Measurements from ENCODE around the gene ABCB11.
"Not testable (repeated sequence)": the region's sequence is repeated elsewhere in the genome, so short reads cannot be mapped to it uniquely, and the experiment has no call there.

ABCB11 gene

GRCh38 chr2:169041594-169041993, 10.5 kb upstream of the ABCB11 start:
- no peak for DNase-seq

- no peak for DNase-seq
These were observed 8.6 kb upstream of the ABCB11 start for GRCh38 chr2:169039702-169040101.

GRCh38 chr2:169038338-169038757, 7.2 kb upstream of the ABCB11 start:
- DNase-seq = no peak

- no peak for DNase-seq
These were observed 5.8 kb upstream of the ABCB11 start for GRCh38 chr2:169036736-169037440.

- no peak for DNase-seq
These were observed 4.8 kb upstream of the ABCB11 start for GRCh38 chr2:169035887-169036286.

- no peak for DNase-seq
These were observed 3.9 kb upstream of the ABCB11 start for GRCh38 chr2:169034984-169035544.

GRCh38 chr2:169034256-169034655, 3.1 kb upstream of the ABCB11 start:
- no peak for DNase-seq

GRCh38 chr2:169029341-169029740, 1.8 kb downstream of the ABCB11 start:
- no peak for DNase-seq

- no peak for DNase-seq
These were observed 3.9 kb downstream of the ABCB11 start for GRCh38 chr2:169027234-169027633.

- no peak for DNase-seq
These were observed 5.1 kb downstream of the ABCB11 start for GRCh38 chr2:169026056-169026455.

GRCh38 chr2:169023161-169023560, 8.0 kb downstream of the ABCB11 start:
- no peak for DNase-seq

- no peak for DNase-seq
These were observed 12.7 kb downstream of the ABCB11 start for GRCh38 chr2:169018390-169018789.

- DNase-seq = no peak
These were observed 15.2 kb downstream of the ABCB11 start for GRCh38 chr2:169015943-169016342.

GRCh38 chr2:169014780-169015179, 16.3 kb downstream of the ABCB11 start:
- DNase-seq = no peak

GRCh38 chr2:169013628-169014026, 17.5 kb downstream of the ABCB11 start:
- DNase-seq = no peak

- no peak for DNase-seq
These were observed 18.1 kb downstream of the ABCB11 start for GRCh38 chr2:169012812-169013627.

GRCh38 chr2:169012191-169012792, 18.8 kb downstream of the ABCB11 start:
- not testable (repeated sequence) for DNase-seq

GRCh38 chr2:169011698-169012097, 19.4 kb downstream of the ABCB11 start:
- no peak for DNase-seq

GRCh38 chr2:169010633-169011460, 20.3 kb downstream of the ABCB11 start:
- DNase-seq = no peak

GRCh38 chr2:169009865-169010579, 21.1 kb downstream of the ABCB11 start:
- no peak for DNase-seq

GRCh38 chr2:169007941-169008340, 23.2 kb downstream of the ABCB11 start:
- no peak for DNase-seq

GRCh38 chr2:169007356-169007755, 23.8 kb downstream of the ABCB11 start:
- DNase-seq = no peak

All from CD4-positive, alpha-beta T cell treated with Interleukin-10 for 1 hour (primary cell).